HEK293T (cell line): ENCODE results near the gene STPG1.

Experiments
- CTCF ChIA-PET: fragments of 350-600 bp; formaldehyde crosslinking; extraction: SDS; loops from one replicate; lab custom pipeline; 2021; ENCODE audit warnings: antibody characterized with exemption, inconsistent platforms; lab: Yijun Ruan, JAX
- POLR2A ChIA-PET: fragments of 350-600 bp; formaldehyde crosslinking; extraction: SDS; loops from one replicate; lab custom pipeline; 2020; ENCODE audit warnings: antibody characterized with exemption, inconsistent platforms; lab: Yijun Ruan, JAX
- DNase-seq: peaks from one replicate; pipeline ENCODE4 v3.0.0; 2012; ENCODE audit warnings: mixed read lengths; ENCODE audit errors: extremely low spot score
- ARNT ChIP-seq: fragments of 450-650 bp; IDR thresholded peaks from 2 replicates; pipeline ENCODE4 v1.6.1; 2017; ENCODE audit warnings: mild to moderate bottlenecking
- BHLHE40 ChIP-seq: fragments of 450-650 bp; IDR thresholded peaks from 2 replicates; pipeline ENCODE4 v1.6.1; 2016; ENCODE audit warnings: mild to moderate bottlenecking, moderate library complexity, borderline replicate concordance
- CTBP1 ChIP-seq: fragments of 450-650 bp; IDR thresholded peaks from 2 replicates; pipeline ENCODE4 v1.6.1; 2016; ENCODE audit warnings: borderline replicate concordance
- ELF4 ChIP-seq: fragments of 450-650 bp; IDR thresholded peaks from 2 replicates; pipeline ENCODE4 v1.6.1; 2017; ENCODE audit warnings: antibody characterized with exemption
- FOXA1 ChIP-seq: fragments of 450-650 bp; IDR thresholded peaks from 2 replicates; pipeline ENCODE4 v1.6.1; 2016; ENCODE audit warnings: mild to moderate bottlenecking
- FOXK2 ChIP-seq: fragments of 450-650 bp; IDR thresholded peaks from 2 replicates; pipeline ENCODE4 v1.6.1; 2016; ENCODE audit warnings: mild to moderate bottlenecking
- FOXM1 ChIP-seq: fragments of 450-650 bp; IDR thresholded peaks from 2 replicates; pipeline ENCODE4 v1.6.1; 2017; ENCODE audit warnings: mild to moderate bottlenecking, borderline replicate concordance
- HDGF ChIP-seq: fragments of 450-650 bp; IDR thresholded peaks from 2 replicates; pipeline ENCODE4 v1.6.1; 2017; ENCODE audit warnings: antibody characterized with exemption, borderline replicate concordance
- L3MBTL2 ChIP-seq: fragments of 450-650 bp; conservative IDR thresholded peaks from 2 replicates; pipeline ENCODE4 v1.6.1; 2016; ENCODE audit warnings: mild to moderate bottlenecking
- LEF1 ChIP-seq: fragments of 450-650 bp; IDR thresholded peaks from 2 replicates; pipeline ENCODE4 v1.6.1; 2017; ENCODE audit warnings: mild to moderate bottlenecking, borderline replicate concordance
- NFRKB ChIP-seq: fragments of 450-650 bp; IDR thresholded peaks from 2 replicates; pipeline ENCODE4 v1.6.1; 2016; ENCODE audit warnings: mild to moderate bottlenecking, moderate library complexity
- PKNOX1 ChIP-seq: fragments of 450-650 bp; IDR thresholded peaks from 2 replicates; pipeline ENCODE4 v1.6.1; 2016
- SP1 ChIP-seq: fragments of 450-650 bp; IDR thresholded peaks from 2 replicates; pipeline ENCODE4 v1.6.1; 2017
- SUZ12 ChIP-seq: fragments of 450-650 bp; IDR thresholded peaks from 2 replicates; pipeline ENCODE4 v1.6.1; 2016; ENCODE audit warnings: mild to moderate bottlenecking
- TARDBP ChIP-seq: fragments of 450-650 bp; IDR thresholded peaks from 2 replicates; pipeline ENCODE4 v1.6.1; 2016
- ZNF384 ChIP-seq: fragments of 450-650 bp; IDR thresholded peaks from 2 replicates; pipeline ENCODE4 v1.6.1; 2016

Gene STPG1

DNA sequence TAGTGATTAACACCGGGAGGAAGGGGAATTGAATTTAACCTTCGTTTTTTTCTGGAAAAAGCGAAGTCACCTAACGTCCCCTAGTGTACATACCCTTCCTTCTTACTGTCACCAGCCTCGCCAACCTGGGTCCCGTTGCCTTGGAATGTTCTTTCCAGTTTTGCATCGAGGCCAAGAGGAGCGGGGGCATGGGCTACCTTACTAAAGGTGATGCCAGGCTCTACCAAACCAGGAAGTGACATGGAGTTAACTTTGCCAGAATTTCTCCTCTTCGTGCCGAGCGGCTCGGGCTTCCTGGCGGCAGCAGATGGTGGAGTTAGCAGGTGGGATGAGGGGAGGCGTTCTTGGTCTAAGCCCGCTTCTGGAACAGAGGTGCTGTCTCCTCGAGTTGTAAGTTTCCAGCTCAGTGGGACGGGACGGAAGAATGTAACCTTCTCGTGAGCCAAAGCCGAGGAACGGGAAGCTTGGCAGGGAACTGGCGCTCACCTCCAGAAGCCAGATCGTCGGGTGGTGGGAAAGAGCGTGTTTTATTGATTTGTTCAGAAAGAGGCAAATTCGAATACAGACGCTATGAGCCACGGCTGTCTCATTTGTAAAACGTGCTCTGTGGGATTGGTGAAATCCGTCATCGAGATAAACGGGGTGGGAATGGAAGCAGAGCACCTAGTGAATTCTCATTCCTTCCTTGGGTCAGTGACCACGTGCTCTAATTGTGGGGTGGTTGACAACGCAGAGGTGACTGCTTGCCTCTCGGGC lies 2.5 kb upstream of the STPG1 start:
- DNase-seq, result no peak
- CTCF ChIA-PET, result interaction anchor here (0.5 to 2.2 kb wide), 20 partner anchors 8 to 323 kb away, joined by 3 to 12 read pairs (median 4); partner anchors contain the start of gene RCAN3
- POLR2A ChIA-PET, result interaction anchor here (0.8 to 1.7 kb wide), 10 partner anchors 9 to 171 kb away, joined by 3 to 10 read pairs (median 5); partner anchors contain the start of gene RCAN3
- TF ChIP-seq HDGF, result no peak
- no peak for TF ChIP-seq ELF4
- no peak for TF ChIP-seq FOXM1
- peak; percentile 58 for TF ChIP-seq L3MBTL2

DNA sequence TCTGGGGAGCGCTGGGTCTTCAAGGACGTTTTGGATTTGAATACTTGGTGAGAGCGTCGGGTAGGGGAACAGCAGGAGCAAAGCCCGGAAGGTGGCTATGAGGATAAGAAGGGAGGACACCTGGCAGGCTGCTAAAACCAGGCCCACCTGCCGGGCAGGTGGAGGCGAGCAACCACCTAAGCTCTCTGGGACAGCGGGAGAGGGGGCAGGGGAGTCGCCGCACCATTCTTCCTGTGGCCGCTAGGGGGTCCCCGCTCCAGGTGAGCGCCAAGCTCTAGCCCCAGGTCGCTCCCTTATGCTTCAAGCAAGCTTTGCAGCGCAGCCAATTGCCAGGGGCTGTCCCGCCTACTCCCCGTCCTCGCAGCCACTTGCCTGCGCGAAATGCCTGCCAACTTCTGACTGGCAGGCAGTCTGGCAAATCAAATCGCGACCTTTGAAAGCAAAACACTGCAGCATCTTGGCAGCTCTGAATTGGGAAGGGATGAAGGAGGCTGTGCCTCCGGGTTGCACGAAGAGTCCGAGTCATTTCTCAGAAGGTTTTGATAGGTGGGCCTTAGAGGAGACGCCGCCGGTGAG lies 1.8 kb upstream of the STPG1 start, which contains the start of gene NIPAL3:
Gene NIPAL3 (plus strand): TSS at position 469 of the 576 bp plus-strand sequence. CDS start 3,746 bp downstream, outside the sequence.
- ChIA-PET CTCF (interaction anchor here (0.5 to 2.2 kb wide), 23 partner anchors 8 to 323 kb away, joined by 3 to 12 read pairs (median 4); partner anchors contain the start of gene RCAN3), POLR2A (interaction anchor here (0.8 to 1.7 kb wide), 10 partner anchors 10 to 172 kb away, joined by 3 to 9 read pairs (median 4); partner anchors contain the start of gene RCAN3)
- DNase-seq, result peak; percentile 97
- TF ChIP-seq SUZ12 (no peak), BHLHE40 (no peak), FOXK2 (no peak), ELF4 (no peak), L3MBTL2 (peak; percentile 61), CTBP1 (peak; percentile 74), PKNOX1 (peak; percentile 100), FOXM1 (no peak), NFRKB (no peak), HDGF (no peak), ZNF384 (no peak)

- ChIA-PET CTCF (interaction anchor here (0.6 to 2.2 kb wide), 22 partner anchors 9 to 222 kb away, joined by 3 to 12 read pairs (median 4); partner anchors contain the start of gene RCAN3), POLR2A (interaction anchor here (0.8 to 1.7 kb wide), 9 partner anchors 11 to 121 kb away, joined by 3 to 9 read pairs (median 4); partner anchors contain the start of gene RCAN3)
- TF ChIP-seq TARDBP (no peak), PKNOX1 (no peak), BHLHE40 (no peak), NFRKB (no peak), LEF1 (no peak), ARNT (no peak), FOXA1 (no peak)
- DNase-seq, result no peak
Observed at GRCh38 chr1:24414775-24415333, 1.3 kb upstream of the STPG1 start.

GRCh38 chr1:24412408-24412807 lies 1.2 kb downstream of the STPG1 start:
- no peak for DNase-seq
- ChIA-PET CTCF (interaction anchor here (0.6 to 1.4 kb wide), 3 partner anchors 20 to 214 kb away, joined by 3 to 4 read pairs (median 3); no protein-coding TSS in a partner anchor), POLR2A (interaction anchor here (1.0 to 1.1 kb wide), 2 partner anchors 9 to 129 kb away, joined by 3 to 4 read pairs; no protein-coding TSS in a partner anchor)
- no peak for TF ChIP-seq NFRKB
- TF ChIP-seq TARDBP, result no peak
- TF ChIP-seq PKNOX1, result no peak
- TF ChIP-seq BHLHE40, result no peak
- no peak for TF ChIP-seq FOXK2
- TF ChIP-seq ARNT, result no peak
- no peak for TF ChIP-seq LEF1
- no peak for TF ChIP-seq SUZ12
- TF ChIP-seq CTBP1, result no peak
- no peak for TF ChIP-seq L3MBTL2
- no peak for TF ChIP-seq SP1
- no peak for TF ChIP-seq HDGF
- TF ChIP-seq FOXM1, result no peak
- no peak for TF ChIP-seq ZNF384
- TF ChIP-seq ELF4, result no peak
- no peak for TF ChIP-seq FOXA1

DNA sequence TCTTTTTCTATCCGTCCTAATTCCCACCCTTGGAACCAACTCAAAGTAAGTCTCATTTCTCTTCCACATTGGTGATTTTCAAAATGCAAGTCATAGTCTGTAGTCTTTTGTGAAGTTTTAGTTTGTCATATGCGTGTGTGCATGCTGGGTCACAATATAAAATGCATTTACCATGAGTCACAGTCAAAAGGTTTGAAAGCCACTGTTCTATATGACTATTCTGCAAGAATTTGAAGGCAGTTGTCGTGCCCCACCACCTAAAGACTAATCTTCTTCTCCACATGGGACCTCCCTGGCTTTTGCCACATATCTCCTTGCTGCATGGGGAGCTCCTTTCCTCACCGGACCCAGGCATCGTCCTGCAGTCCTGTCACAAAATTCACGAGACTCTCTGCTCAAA lies 1.6 kb downstream of the STPG1 start:
- TF ChIP-seq PKNOX1, result no peak
- TF ChIP-seq SUZ12, result no peak
- ChIA-PET POLR2A (no interaction called here), CTCF (interaction anchor here (0.6 to 1.4 kb wide), 2 partner anchors 90 to 213 kb away, joined by 3 read pairs; no protein-coding TSS in a partner anchor)
- no peak for DNase-seq
